Measurements from ENCODE around the gene ALDH18A1. TPM values are rescaled to one million over a fixed set of nuclear protein-coding genes. Genes with fewer than 3 reads are reported as not detected.

ALDH18A1 gene
- total and polyA plus RNA-seq, 2 of the 8 experiments (the other 6 are each of a cell fraction or from before 2014, with no cell fraction given) = 59.6 to 128 TPM

GRCh38 chr10:95605163-95605562 is 51.3 kb downstream of the ALDH18A1 start (continued):
- TF ChIP-seq, protein P1, sequence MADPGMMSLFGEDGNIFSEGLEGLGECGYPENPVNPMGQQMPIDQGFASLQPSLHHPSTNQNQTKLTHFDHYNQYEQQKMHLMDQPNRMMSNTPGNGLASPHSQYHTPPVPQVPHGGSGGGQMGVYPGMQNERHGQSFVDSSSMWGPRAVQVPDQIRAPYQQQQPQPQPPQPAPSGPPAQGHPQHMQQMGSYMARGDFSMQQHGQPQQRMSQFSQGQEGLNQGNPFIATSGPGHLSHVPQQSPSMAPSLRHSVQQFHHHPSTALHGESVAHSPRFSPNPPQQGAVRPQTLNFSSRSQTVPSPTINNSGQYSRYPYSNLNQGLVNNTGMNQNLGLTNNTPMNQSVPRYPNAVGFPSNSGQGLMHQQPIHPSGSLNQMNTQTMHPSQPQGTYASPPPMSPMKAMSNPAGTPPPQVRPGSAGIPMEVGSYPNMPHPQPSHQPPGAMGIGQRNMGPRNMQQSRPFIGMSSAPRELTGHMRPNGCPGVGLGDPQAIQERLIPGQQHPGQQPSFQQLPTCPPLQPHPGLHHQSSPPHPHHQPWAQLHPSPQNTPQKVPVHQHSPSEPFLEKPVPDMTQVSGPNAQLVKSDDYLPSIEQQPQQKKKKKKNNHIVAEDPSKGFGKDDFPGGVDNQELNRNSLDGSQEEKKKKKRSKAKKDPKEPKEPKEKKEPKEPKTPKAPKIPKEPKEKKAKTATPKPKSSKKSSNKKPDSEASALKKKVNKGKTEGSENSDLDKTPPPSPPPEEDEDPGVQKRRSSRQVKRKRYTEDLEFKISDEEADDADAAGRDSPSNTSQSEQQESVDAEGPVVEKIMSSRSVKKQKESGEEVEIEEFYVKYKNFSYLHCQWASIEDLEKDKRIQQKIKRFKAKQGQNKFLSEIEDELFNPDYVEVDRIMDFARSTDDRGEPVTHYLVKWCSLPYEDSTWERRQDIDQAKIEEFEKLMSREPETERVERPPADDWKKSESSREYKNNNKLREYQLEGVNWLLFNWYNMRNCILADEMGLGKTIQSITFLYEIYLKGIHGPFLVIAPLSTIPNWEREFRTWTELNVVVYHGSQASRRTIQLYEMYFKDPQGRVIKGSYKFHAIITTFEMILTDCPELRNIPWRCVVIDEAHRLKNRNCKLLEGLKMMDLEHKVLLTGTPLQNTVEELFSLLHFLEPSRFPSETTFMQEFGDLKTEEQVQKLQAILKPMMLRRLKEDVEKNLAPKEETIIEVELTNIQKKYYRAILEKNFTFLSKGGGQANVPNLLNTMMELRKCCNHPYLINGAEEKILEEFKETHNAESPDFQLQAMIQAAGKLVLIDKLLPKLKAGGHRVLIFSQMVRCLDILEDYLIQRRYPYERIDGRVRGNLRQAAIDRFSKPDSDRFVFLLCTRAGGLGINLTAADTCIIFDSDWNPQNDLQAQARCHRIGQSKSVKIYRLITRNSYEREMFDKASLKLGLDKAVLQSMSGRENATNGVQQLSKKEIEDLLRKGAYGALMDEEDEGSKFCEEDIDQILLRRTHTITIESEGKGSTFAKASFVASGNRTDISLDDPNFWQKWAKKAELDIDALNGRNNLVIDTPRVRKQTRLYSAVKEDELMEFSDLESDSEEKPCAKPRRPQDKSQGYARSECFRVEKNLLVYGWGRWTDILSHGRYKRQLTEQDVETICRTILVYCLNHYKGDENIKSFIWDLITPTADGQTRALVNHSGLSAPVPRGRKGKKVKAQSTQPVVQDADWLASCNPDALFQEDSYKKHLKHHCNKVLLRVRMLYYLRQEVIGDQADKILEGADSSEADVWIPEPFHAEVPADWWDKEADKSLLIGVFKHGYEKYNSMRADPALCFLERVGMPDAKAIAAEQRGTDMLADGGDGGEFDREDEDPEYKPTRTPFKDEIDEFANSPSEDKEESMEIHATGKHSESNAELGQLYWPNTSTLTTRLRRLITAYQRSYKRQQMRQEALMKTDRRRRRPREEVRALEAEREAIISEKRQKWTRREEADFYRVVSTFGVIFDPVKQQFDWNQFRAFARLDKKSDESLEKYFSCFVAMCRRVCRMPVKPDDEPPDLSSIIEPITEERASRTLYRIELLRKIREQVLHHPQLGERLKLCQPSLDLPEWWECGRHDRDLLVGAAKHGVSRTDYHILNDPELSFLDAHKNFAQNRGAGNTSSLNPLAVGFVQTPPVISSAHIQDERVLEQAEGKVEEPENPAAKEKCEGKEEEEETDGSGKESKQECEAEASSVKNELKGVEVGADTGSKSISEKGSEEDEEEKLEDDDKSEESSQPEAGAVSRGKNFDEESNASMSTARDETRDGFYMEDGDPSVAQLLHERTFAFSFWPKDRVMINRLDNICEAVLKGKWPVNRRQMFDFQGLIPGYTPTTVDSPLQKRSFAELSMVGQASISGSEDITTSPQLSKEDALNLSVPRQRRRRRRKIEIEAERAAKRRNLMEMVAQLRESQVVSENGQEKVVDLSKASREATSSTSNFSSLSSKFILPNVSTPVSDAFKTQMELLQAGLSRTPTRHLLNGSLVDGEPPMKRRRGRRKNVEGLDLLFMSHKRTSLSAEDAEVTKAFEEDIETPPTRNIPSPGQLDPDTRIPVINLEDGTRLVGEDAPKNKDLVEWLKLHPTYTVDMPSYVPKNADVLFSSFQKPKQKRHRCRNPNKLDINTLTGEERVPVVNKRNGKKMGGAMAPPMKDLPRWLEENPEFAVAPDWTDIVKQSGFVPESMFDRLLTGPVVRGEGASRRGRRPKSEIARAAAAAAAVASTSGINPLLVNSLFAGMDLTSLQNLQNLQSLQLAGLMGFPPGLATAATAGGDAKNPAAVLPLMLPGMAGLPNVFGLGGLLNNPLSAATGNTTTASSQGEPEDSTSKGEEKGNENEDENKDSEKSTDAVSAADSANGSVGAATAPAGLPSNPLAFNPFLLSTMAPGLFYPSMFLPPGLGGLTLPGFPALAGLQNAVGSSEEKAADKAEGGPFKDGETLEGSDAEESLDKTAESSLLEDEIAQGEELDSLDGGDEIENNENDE (IDR thresholded peaks at IDR 0.05; ENCODE audit: insufficient replicate concordance, low read length) = no peak
- TF ChIP-seq SP2 (IDR thresholded peaks at IDR 0.05; ENCODE audit: low read length) = no peak
- TF ChIP-seq RBBP5 (IDR thresholded peaks at IDR 0.05; ENCODE audit: borderline replicate concordance, low read depth, low read length) = no peak
- no peak for TF ChIP-seq PHF8 (conservative IDR thresholded peaks at IDR 0.05; ENCODE audit: low read depth, low read length)
- no peak for TF ChIP-seq NRF1 (IDR thresholded peaks at IDR 0.05; ENCODE audit: low read depth, low read length)
- no peak for TF ChIP-seq EZH2 (IDR thresholded peaks at IDR 0.05; ENCODE audit: low read depth, low read length, severe bottlenecking)
- TF ChIP-seq EGR1 (IDR thresholded peaks at IDR 0.05; ENCODE audit: borderline replicate concordance, low read depth, low read length) = no peak
- TF ChIP-seq CBX5 (IDR thresholded peaks at IDR 0.05; ENCODE audit: low read depth, low read length) = no peak

Measured in H1 (cell line).